ENCODE measurements around the gene TBX2. TPM values are rescaled to one million over a fixed set of nuclear protein-coding genes. Genes with fewer than 3 reads are reported as not detected.

TBX2 gene
- total RNA-seq, 5 donors from 2014 or later (not counting 1 experiment from before 2014, with no cell fraction given) = 0.26 to 0.82 (median 0.32) TPM; not detected in 2

- WGBS (ENCODE audit: insufficient coverage) = 4% methylated on average over 40 of the region's 45 CpGs
- no peak overlapping the region for H3K27ac Mint-ChIP-seq
- ChIA-PET CTCF (no interaction called here), POLR2A (interaction anchor here in 1 of 2 donors (0.7 kb wide), 1 partner anchor 605 kb away, joined by 3 read pairs; no protein-coding TSS in a partner anchor)
- H3K4me3 Mint-ChIP-seq = peak overlapping the region; percentile 43 to 66 (median 55)
- H3K4me3 ChIP-seq (ENCODE audit: control insufficient read depth in 1 of 2, extremely low read depth in 1 of 2, low read length in 1 of 2) = no peak overlapping the region
- ATAC-seq (replicated peaks in 1 of 4) = no peak
- no peaks in the 10 kb centered on the region for H3K9me3 ChIP-seq
- DNase-seq = no peak
- H3K36me3 Mint-ChIP-seq = no peaks in the 10 kb centered on the region
- H3K27ac ChIP-seq (ENCODE audit: low read length) = no peak overlapping the region
- no peaks in the 10 kb centered on the region for H3K36me3 ChIP-seq (ENCODE audit: control insufficient read depth in 2 of 2, extremely low read depth in 1 of 2, insufficient read depth in 1 of 2, low read length in 1 of 2)
- H3K27me3 ChIP-seq (replicated peaks in 1 of 2; ENCODE audit: control insufficient read depth in 2 of 2, extremely low read depth in 1 of 2, insufficient read depth in 2 of 2, low read length in 1 of 2) = peaks cover 7 to 92% of the 10 kb centered on the region in 2 experiments
- peaks cover 42 to 53% (median 48%) of the 10 kb centered on the region in 3 donors for H3K4me1 Mint-ChIP-seq
- H3K4me1 ChIP-seq (ENCODE audit: control insufficient read depth in 1 of 2, extremely low read depth in 1 of 2, insufficient read depth in 2 of 2, low read length in 2 of 2) = peaks cover 14 to 80% of the 10 kb centered on the region in 2 experiments
- H3K27me3 Mint-ChIP-seq = peaks cover 41 to 62% of the 10 kb centered on the region in 2 donors
- no peaks in the 10 kb centered on the region for H3K9me3 Mint-ChIP-seq
These were observed 1.2 kb downstream of the TBX2 start for GRCh38 chr17:61400717-61401388.

GRCh38 chr17:61401389-61402072, 1.9 kb downstream of the TBX2 start:
- H3K4me3 Mint-ChIP-seq = peak overlapping the region in 2 of 3 donors; percentile 43 to 66
- Histone ChIP-seq H3K27me3 (replicated peaks in 1 of 2; ENCODE audit: control insufficient read depth in 2 of 2, extremely low read depth in 1 of 2, insufficient read depth in 2 of 2, low read length in 1 of 2) (peaks cover 7 to 92% of the 10 kb centered on the region in 2 experiments), H3K9me3 (no peaks in the 10 kb centered on the region), H3K27ac (ENCODE audit: low read length) (no peak overlapping the region), H3K4me3 (ENCODE audit: control insufficient read depth in 1 of 2, extremely low read depth in 1 of 2, low read length in 1 of 2) (no peak overlapping the region), H3K36me3 (ENCODE audit: control insufficient read depth in 2 of 2, extremely low read depth in 1 of 2, insufficient read depth in 1 of 2, low read length in 1 of 2) (no peaks in the 10 kb centered on the region), H3K4me1 (ENCODE audit: control insufficient read depth in 1 of 2, extremely low read depth in 1 of 2, insufficient read depth in 2 of 2, low read length in 2 of 2) (peaks cover 14 to 79% of the 10 kb centered on the region in 2 experiments)
- peaks cover 45 to 67% of the 10 kb centered on the region in 2 donors for H3K27me3 Mint-ChIP-seq
- peaks cover 42 to 52% (median 48%) of the 10 kb centered on the region in 3 donors for H3K4me1 Mint-ChIP-seq
- ATAC-seq (replicated peaks in 1 of 4) (no peak), DNase-seq (no peak)
- POLR2A ChIA-PET = no interaction called here
- H3K9me3 Mint-ChIP-seq = no peaks in the 10 kb centered on the region
- no peaks in the 10 kb centered on the region for H3K36me3 Mint-ChIP-seq
- peak overlapping the region in 1 of 2 donors; percentile 65 for H3K27ac Mint-ChIP-seq
- CTCF ChIA-PET = no interaction called here
- 14% methylated on average over 14 of the region's 25 CpGs for WGBS (ENCODE audit: insufficient coverage)

- WGBS (ENCODE audit: insufficient coverage) = 14% methylated on average over 8 of the region's 11 CpGs
- H3K27ac Mint-ChIP-seq = peak overlapping the region in 1 of 2 donors; percentile 78
- Histone ChIP-seq H3K4me3 (ENCODE audit: control insufficient read depth in 1 of 2, extremely low read depth in 1 of 2, low read length in 1 of 2) (no peak overlapping the region), H3K27me3 (replicated peaks in 1 of 2; ENCODE audit: control insufficient read depth in 2 of 2, extremely low read depth in 1 of 2, insufficient read depth in 2 of 2, low read length in 1 of 2) (peaks cover 7 to 94% of the 10 kb centered on the region in 2 experiments), H3K9me3 (no peaks in the 10 kb centered on the region), H3K36me3 (ENCODE audit: control insufficient read depth in 2 of 2, extremely low read depth in 1 of 2, insufficient read depth in 1 of 2, low read length in 1 of 2) (no peaks in the 10 kb centered on the region), H3K4me1 (ENCODE audit: control insufficient read depth in 1 of 2, extremely low read depth in 1 of 2, insufficient read depth in 2 of 2, low read length in 2 of 2) (peaks cover 14 to 75% of the 10 kb centered on the region in 2 experiments), H3K27ac (ENCODE audit: low read length) (no peak overlapping the region)
- peaks cover 47 to 73% of the 10 kb centered on the region in 2 donors for H3K27me3 Mint-ChIP-seq
- H3K9me3 Mint-ChIP-seq = no peaks in the 10 kb centered on the region
- no peak for DNase-seq
- peak overlapping the region in 2 of 3 donors; percentile 66 for H3K4me3 Mint-ChIP-seq
- no peaks in the 10 kb centered on the region for H3K36me3 Mint-ChIP-seq
- ChIA-PET CTCF (interaction anchor here in 1 of 2 donors (1.4 kb wide), 1 partner anchor 10 kb away, joined by 3 read pairs; no protein-coding TSS in a partner anchor), POLR2A (no interaction called here)
- no peak for ATAC-seq (replicated peaks in 1 of 4)
- peaks cover 42 to 54% (median 48%) of the 10 kb centered on the region in 3 donors for H3K4me1 Mint-ChIP-seq
These were observed 2.5 kb downstream of the TBX2 start for GRCh38 chr17:61402073-61402541.

- DNase-seq (peak in 1 of 35 experiments; percentile 47), ATAC-seq (replicated peaks in 1 of 4) (peak; percentile 29 to 63 (median 46))
- CTCF ChIA-PET = interaction anchor here (0.6 to 1.4 kb wide), 3 partner anchors 9 to 970 kb away, joined by 3 to 5 read pairs (median 3); partner anchors contain the start of gene BRIP1 (in 1 of the 2)
- H3K4me3 Mint-ChIP-seq = peak overlapping the region; percentile 60 to 66 (median 66)
- H3K36me3 Mint-ChIP-seq = no peaks in the 10 kb centered on the region
- Histone ChIP-seq H3K4me3 (ENCODE audit: control insufficient read depth in 1 of 2, extremely low read depth in 1 of 2, low read length in 1 of 2) (peak overlapping the region; percentile 21 to 50), H3K36me3 (ENCODE audit: control insufficient read depth in 2 of 2, extremely low read depth in 1 of 2, insufficient read depth in 1 of 2, low read length in 1 of 2) (no peaks in the 10 kb centered on the region), H3K4me1 (ENCODE audit: control insufficient read depth in 1 of 2, extremely low read depth in 1 of 2, insufficient read depth in 2 of 2, low read length in 2 of 2) (peaks cover 10 to 73% of the 10 kb centered on the region in 2 experiments), H3K9me3 (no peaks in the 10 kb centered on the region), H3K27me3 (replicated peaks in 1 of 2; ENCODE audit: control insufficient read depth in 2 of 2, extremely low read depth in 1 of 2, insufficient read depth in 2 of 2, low read length in 1 of 2) (peaks cover 3 to 95% of the 10 kb centered on the region in 2 experiments), H3K27ac (ENCODE audit: low read length) (no peak overlapping the region)
- H3K4me1 Mint-ChIP-seq = peaks cover 45 to 55% (median 46%) of the 10 kb centered on the region in 3 donors
- 5% methylated on average over 49 of the region's 55 CpGs for WGBS (ENCODE audit: insufficient coverage)
- H3K27me3 Mint-ChIP-seq = peaks cover 52 to 75% of the 10 kb centered on the region in 2 donors
- POLR2A ChIA-PET = interaction anchor here (0.6 kb wide), 3 partner anchors 109 to 460 kb away, joined by 3 to 10 read pairs (median 5); partner anchors contain the start of gene BRIP1 (in 1 of the 2)
- H3K9me3 Mint-ChIP-seq = no peaks in the 10 kb centered on the region
- H3K27ac Mint-ChIP-seq = no peak overlapping the region
These were observed 3.5 kb downstream of the TBX2 start for GRCh38 chr17:61402978-61403800.

- H3K36me3 Mint-ChIP-seq = no peaks in the 10 kb centered on the region
- peaks cover 47 to 76% of the 10 kb centered on the region in 2 donors for H3K27me3 Mint-ChIP-seq
- Histone ChIP-seq H3K27me3 (replicated peaks in 1 of 2; ENCODE audit: control insufficient read depth in 2 of 2, extremely low read depth in 1 of 2, insufficient read depth in 2 of 2, low read length in 1 of 2) (peaks cover 5 to 95% of the 10 kb centered on the region in 2 experiments), H3K9me3 (no peaks in the 10 kb centered on the region), H3K27ac (ENCODE audit: low read length) (no peak overlapping the region), H3K36me3 (ENCODE audit: control insufficient read depth in 2 of 2, extremely low read depth in 1 of 2, insufficient read depth in 1 of 2, low read length in 1 of 2) (no peaks in the 10 kb centered on the region), H3K4me3 (ENCODE audit: control insufficient read depth in 1 of 2, extremely low read depth in 1 of 2, low read length in 1 of 2) (peak overlapping the region; percentile 21 to 62), H3K4me1 (ENCODE audit: control insufficient read depth in 1 of 2, extremely low read depth in 1 of 2, insufficient read depth in 2 of 2, low read length in 2 of 2) (peaks cover 4 to 73% of the 10 kb centered on the region in 2 experiments)
- 11% methylated on average over 63 of the region's 66 CpGs for WGBS (ENCODE audit: insufficient coverage)
- CTCF ChIA-PET = interaction anchor here in 1 of 2 donors (0.6 to 1.4 kb wide), 2 partner anchors 8 to 155 kb away, joined by 3 read pairs; no protein-coding TSS in a partner anchor
- POLR2A ChIA-PET = no interaction called here
- DNase-seq = peak in 1 of 35 experiments; percentile 38
- peak in 2 of 4 experiments; percentile 18 to 48 for ATAC-seq (replicated peaks in 1 of 4)
- no peaks in the 10 kb centered on the region for H3K9me3 Mint-ChIP-seq
- H3K27ac Mint-ChIP-seq = no peak overlapping the region
- peaks cover 44 to 54% (median 47%) of the 10 kb centered on the region in 3 donors for H3K4me1 Mint-ChIP-seq
- H3K4me3 Mint-ChIP-seq = peak overlapping the region; percentile 60 to 66 (median 66)
These were observed 4.4 kb downstream of the TBX2 start for GRCh38 chr17:61403801-61404662.
